ENCODE results near the gene DAB1.

- TF ChIP-seq CTCF (IDR thresholded peaks at IDR 0.05 in 4 of 5, conservative IDR thresholded peaks at IDR 0.05 in 1 of 5) (no peak), POLR2A (IDR thresholded peaks at IDR 0.05) (no peak)
Measured at GRCh38 chr1:57401671-57402070, 22.2 kb downstream of the DAB1 start.
